K562 (cell line): Measurements from ENCODE around the gene SRSF5. TPM values are rescaled to one million over a fixed set of nuclear protein-coding genes. Genes with fewer than 3 reads are reported as not detected.
"Not testable (repeated sequence)": the region's sequence is repeated elsewhere in the genome, so short reads cannot be mapped to it uniquely, and the experiment has no call there.

Experiments
- ATAC-seq: fragments of 200-7000 bp; cut with Tn5 transposase; 3 replicates; pipeline ENCODE4 v1.9.1; 2020; ENCODE audit warnings: moderate library complexity
- BruUV-seq: library from RNA; stranded (reverse); fragments of 400-500 nt; replicated peaks from 2 replicates; lab custom pipeline; 2021; lab: Mats Ljungman, UMichigan
- CTCF ChIA-PET: fragments of 300-600 bp; formaldehyde crosslinking; extraction: SDS; loops from one replicate; lab custom pipeline; 2021; ENCODE audit warnings: low intra/inter-chr PET ratio; lab: Yijun Ruan, JAX
- POLR2A ChIA-PET: fragments of 300-600, 350-650 bp; sonication (Branson Sonifier 250); formaldehyde crosslinking; extraction: SDS; loops from one replicate; lab custom pipeline; 2021; ENCODE audit warnings: antibody characterized with exemption, inconsistent platforms; lab: Yijun Ruan, JAX
- DNase-seq, 4 experiments: peaks; one replicate each; pipeline versions ENCODE4 v3.0.0 to v3.0.0-alpha.2; 2011 to 2018; ENCODE audit warnings: low spot score in 3 of 4, mixed read lengths in 3 of 4; ENCODE audit errors: extremely low read depth in 1 of 4
- FAIRE-seq: peaks from 2 replicates; lab custom pipeline; 2011; peaks lifted over from hg19 to GRCh38; lab: Jason Lieb, UNC
- H2AFZ ChIP-seq: 2 replicates; pipeline ENCODE4 v1.6.0; 2011; ENCODE audit warnings: low read depth, low read length, control low read depth, inconsistent platforms
- H3K27ac ChIP-seq: fragments of 200-600 bp; 3 replicates; pipeline ENCODE4 v1.8.0; 2011; ENCODE audit warnings: low read depth, mild to moderate bottlenecking, control low read depth, inconsistent platforms, low read length, moderate library complexity, mixed read lengths; ENCODE audit errors: extremely low read depth
- H3K27me3 ChIP-seq, 2 experiments: fragments of 300-600 bp in 1 of 2; 2 replicates in 1 of 2; 3 replicates in 1 of 2; pipeline versions ENCODE4 v1.6.0 to v1.8.0; 2011; ENCODE audit warnings: inconsistent platforms in 2 of 2, low read length in 2 of 2, mild to moderate bottlenecking in 1 of 2, mixed read lengths in 1 of 2, moderate library complexity in 1 of 2; ENCODE audit not compliant: control insufficient read depth in 2 of 2, insufficient read depth in 2 of 2
- H3K36me3 ChIP-seq: fragments of 300-600 bp; 3 replicates; pipeline ENCODE4 v1.8.0; 2011; ENCODE audit warnings: mild to moderate bottlenecking, low read length, inconsistent platforms; ENCODE audit not compliant: control insufficient read depth, insufficient read depth
- H3K4me1 ChIP-seq, 2 experiments: fragments of 200-600 bp in 1 of 2; replicated peaks in 1 of 2; 2 replicates in 1 of 2; 3 replicates in 1 of 2; pipeline versions ENCODE4 v1.5.1 to v1.8.0; 2011; ENCODE audit warnings: inconsistent platforms in 2 of 2, low read length in 2 of 2, mild to moderate bottlenecking in 1 of 2, mixed read lengths in 1 of 2, moderate library complexity in 1 of 2; ENCODE audit not compliant: control insufficient read depth in 2 of 2, insufficient read depth in 2 of 2
- H3K4me2 ChIP-seq: 2 replicates; pipeline ENCODE4 v1.6.1; 2011; ENCODE audit warnings: low read length, control low read depth, inconsistent platforms, mixed read lengths; ENCODE audit not compliant: insufficient read depth
- H3K4me3 ChIP-seq: fragments of 200-600 bp; sonication (generic), shearing (Covaris generic); 2 replicates; pipeline ENCODE4 v1.5.1; 2016; ENCODE audit warnings: control low read depth, inconsistent platforms
- H3K79me2 ChIP-seq: fragments of 200-600 bp; 3 replicates; pipeline ENCODE4 v1.8.0; 2011; ENCODE audit warnings: low read length, inconsistent platforms; ENCODE audit not compliant: control insufficient read depth, insufficient read depth
- H3K9ac ChIP-seq, 2 experiments: 2 replicates each; pipeline versions ENCODE4 v1.6.0 to v1.6.1; 2011; ENCODE audit warnings: low read depth in 2 of 2, low read length in 2 of 2, control low read depth in 1 of 2, inconsistent platforms in 1 of 2, mild to moderate bottlenecking in 1 of 2, mixed read lengths in 1 of 2; ENCODE audit not compliant: insufficient read depth in 1 of 2
- H3K9me1 ChIP-seq: one replicate; pipeline ENCODE4 v1.6.0; 2011; ENCODE audit warnings: inconsistent platforms, mild to moderate bottlenecking, low read length, moderate library complexity; ENCODE audit not compliant: control insufficient read depth, insufficient read depth
- H3K9me3 ChIP-seq: replicated peaks from 2 replicates; pipeline ENCODE4 v1.5.1; 2011; ENCODE audit warnings: low read depth, low read length, inconsistent platforms; ENCODE audit not compliant: control insufficient read depth, insufficient read depth
- H4K20me1 ChIP-seq: replicated peaks from 2 replicates; pipeline ENCODE4 v1.6.1; 2011; ENCODE audit warnings: low read length, inconsistent platforms, mixed read lengths; ENCODE audit not compliant: control insufficient read depth, insufficient read depth
- MAFK ChIP-seq: IDR thresholded peaks from 2 replicates; pipeline ENCODE4 v1.6.1; 2011; ENCODE audit warnings: low read length, improper control_type of control experiment
- TAF9B ChIP-seq: fragments of 450-650 bp; IDR thresholded peaks from 2 replicates; pipeline ENCODE4 v1.6.1; 2018; ENCODE audit warnings: mild to moderate bottlenecking; ENCODE audit not compliant: partially characterized antibody
- ZNF121 ChIP-seq: sonication (generic); formaldehyde crosslinking; conservative IDR thresholded peaks from 2 replicates; pipeline ENCODE4 v1.8.0; 2022; ENCODE audit warnings: missing genetic modification reagents
- WGBS: fragments of 100-300 bp; shearing (Covaris generic); methylation state at CpG from one replicate; pipeline ENCODE4 v1.1.6; 2016; ENCODE audit warnings: low coverage, mixed read lengths; ENCODE audit not compliant: insufficient coverage; ENCODE audit errors: missing lambda C conversion rate; 5-methylcytosine and 5-hydroxymethylcytosine counted together
- in situ Hi-C: fragments of 300-500 bp; cut with MboI; formaldehyde crosslinking; loops from 4 replicates; pipeline ENCODE4 v1.15.0; 2018; ENCODE audit warnings: inconsistent platforms, mixed read lengths
- intact Hi-C: fragments of 100-400 bp; cut with micrococcal nuclease; formaldehyde crosslinking; loops from 2 replicates; pipeline ENCODE4 v1.14.2; 2022
- polyA plus RNA-seq, 8 experiments: library from polyadenylated mRNA; depleted of rRNA in 4 of 8; stranded (reverse) in 5 of 8; unstranded in 3 of 8; fragments of >200 nt; fragmentation: Nextera tagmentation in 2 of 8; fragmentation: Illumina TruSeq in 1 of 8; extraction: Ambion mirVana in 2 of 8; extraction: Trizol in 1 of 8; gene quantifications; 2 replicates each; pipeline versions ENCODE4 v1.2.1 to v1.2.3, GENCODE V29; 2011 to 2014; ENCODE audit warnings: inconsistent platforms in 1 of 8, missing spikeins in 1 of 8
- total RNA-seq, 7 experiments: library from RNA; depleted of rRNA in 6 of 7; stranded (reverse); fragments of >200 nt in 6 of 7; fragmentation: Illumina TruSeq in 2 of 7; extraction: Trizol in 2 of 7; gene quantifications; 2 replicates each; pipeline versions ENCODE4 v1.2.1 to v1.2.3, GENCODE V29; 2011 to 2021; ENCODE audit warnings: low replicate concordance in 1 of 7
- TF ChIP-seq, protein P1 (sequence below): fragments of 450-650 bp; IDR thresholded peaks from 2 replicates; pipeline ENCODE4 v1.6.1; 2018; ENCODE audit not compliant: partially characterized antibody

Gene SRSF5
- total and polyA plus RNA-seq, 9 of the 15 experiments (the other 6 are each of a cell fraction or from before 2014, with no cell fraction given), result 108 to 460 (median 212) TPM

DNA sequence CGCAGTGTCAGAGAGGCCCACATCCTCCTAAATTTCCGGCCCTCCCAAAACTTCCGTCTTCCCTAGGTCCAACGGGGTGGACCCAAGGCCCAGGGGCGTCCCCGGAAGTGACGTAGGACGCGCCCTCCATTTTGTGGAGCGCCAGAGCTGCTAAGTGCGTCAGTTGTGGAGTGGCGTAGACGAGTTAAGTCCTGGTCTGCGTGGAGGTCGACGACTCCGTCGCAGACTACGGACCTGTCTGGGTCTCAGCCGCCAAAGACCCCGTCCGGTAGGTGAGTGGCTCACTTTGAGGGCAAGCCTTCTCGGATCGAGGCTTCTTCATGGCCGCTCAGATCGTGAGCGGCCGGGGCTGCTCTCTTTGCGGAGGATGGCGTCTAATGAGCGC lies at the start of gene SRSF5 (continued):
- TF ChIP-seq, protein P1, sequence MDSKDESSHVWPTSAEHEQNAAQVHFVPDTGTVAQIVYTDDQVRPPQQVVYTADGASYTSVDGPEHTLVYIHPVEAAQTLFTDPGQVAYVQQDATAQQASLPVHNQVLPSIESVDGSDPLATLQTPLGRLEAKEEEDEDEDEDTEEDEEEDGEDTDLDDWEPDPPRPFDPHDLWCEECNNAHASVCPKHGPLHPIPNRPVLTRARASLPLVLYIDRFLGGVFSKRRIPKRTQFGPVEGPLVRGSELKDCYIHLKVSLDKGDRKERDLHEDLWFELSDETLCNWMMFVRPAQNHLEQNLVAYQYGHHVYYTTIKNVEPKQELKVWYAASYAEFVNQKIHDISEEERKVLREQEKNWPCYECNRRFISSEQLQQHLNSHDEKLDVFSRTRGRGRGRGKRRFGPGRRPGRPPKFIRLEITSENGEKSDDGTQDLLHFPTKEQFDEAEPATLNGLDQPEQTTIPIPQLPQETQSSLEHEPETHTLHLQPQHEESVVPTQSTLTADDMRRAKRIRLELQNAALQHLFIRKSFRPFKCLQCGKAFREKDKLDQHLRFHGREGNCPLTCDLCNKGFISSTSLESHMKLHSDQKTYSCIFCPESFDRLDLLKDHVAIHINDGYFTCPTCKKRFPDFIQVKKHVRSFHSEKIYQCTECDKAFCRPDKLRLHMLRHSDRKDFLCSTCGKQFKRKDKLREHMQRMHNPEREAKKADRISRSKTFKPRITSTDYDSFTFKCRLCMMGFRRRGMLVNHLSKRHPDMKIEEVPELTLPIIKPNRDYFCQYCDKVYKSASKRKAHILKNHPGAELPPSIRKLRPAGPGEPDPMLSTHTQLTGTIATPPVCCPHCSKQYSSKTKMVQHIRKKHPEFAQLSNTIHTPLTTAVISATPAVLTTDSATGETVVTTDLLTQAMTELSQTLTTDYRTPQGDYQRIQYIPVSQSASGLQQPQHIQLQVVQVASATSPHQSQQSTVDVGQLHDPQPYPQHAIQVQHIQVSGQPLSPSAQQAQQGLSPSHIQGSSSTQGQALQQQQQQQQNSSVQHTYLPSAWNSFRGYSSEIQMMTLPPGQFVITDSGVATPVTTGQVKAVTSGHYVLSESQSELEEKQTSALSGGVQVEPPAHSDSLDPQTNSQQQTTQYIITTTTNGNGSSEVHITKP, result peak; percentile 85
- TF ChIP-seq TAF9B (peak; percentile 85), MAFK (no peak)

DNA sequence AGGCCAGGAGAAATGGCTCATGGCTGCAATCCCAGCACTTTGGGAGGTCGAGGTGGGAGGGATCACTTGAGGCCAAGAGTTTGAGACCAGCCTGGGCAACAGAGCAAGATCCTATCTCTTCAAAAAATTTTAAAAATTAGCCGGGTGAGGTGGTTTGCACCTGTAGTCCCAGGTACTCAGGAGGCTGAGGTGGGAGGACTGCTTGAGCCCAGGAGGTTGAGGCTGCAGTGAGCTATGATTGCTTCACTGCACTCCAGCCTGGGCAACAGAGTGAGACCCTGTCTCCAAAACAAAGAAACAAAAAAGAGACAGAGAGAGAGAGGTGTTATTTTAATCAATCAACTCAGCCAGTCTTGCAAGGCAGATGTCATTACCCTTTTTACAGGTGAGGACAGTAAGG lies 48.3 kb upstream of the SRSF5 start:
- FAIRE-seq, H3K9me1 ChIP-seq, ATAC-seq, H3K9ac ChIP-seq, DNase-seq, intact Hi-C loops, H3K4me2 ChIP-seq, H3K4me3 ChIP-seq, H3K79me2 ChIP-seq, H2AFZ ChIP-seq, H3K27ac ChIP-seq, H3K4me1 ChIP-seq, H3K27me3 ChIP-seq, BruUV-seq, in situ Hi-C loops, H4K20me1 ChIP-seq, H3K9me3 ChIP-seq, H3K36me3 ChIP-seq, CTCF ChIA-PET: not testable (repeated sequence)
- WGBS, result 30% methylated on average over 2 of the region's 2 CpGs
- POLR2A ChIA-PET, result interaction anchor here (1.0 kb wide), 1 partner anchor 90 kb away, joined by 3 read pairs; no protein-coding TSS in a partner anchor
- TF ChIP-seq ZNF121 (CRISPR knock-in tag), result peak; percentile 45
